22Rv1 (cell line): ENCODE results near the gene CANX.

Source experiments
- H3K27ac ChIP-seq: fragments of 450-650 bp; 2 replicates; pipeline ENCODE4 v1.5.1; 2017
- CTCF ChIP-seq: fragments of 450-650 bp; IDR thresholded peaks from 2 replicates; pipeline ENCODE4 v1.5.1; 2017; ENCODE audit warnings: mild to moderate bottlenecking
- ZFX ChIP-seq: fragments of 450-650 bp; IDR thresholded peaks from 2 replicates; pipeline ENCODE4 v1.6.1; 2017; ENCODE audit warnings: antibody characterized with exemption, borderline replicate concordance

The CANX gene

GRCh38 chr5:179699616-179700237 lies 960 bp downstream of the CANX start:
- TF ChIP-seq CTCF (no peak), ZFX (no peak)
- peak overlapping the region; percentile 95 for H3K27ac ChIP-seq

GRCh38 chr5:179700401-179700918 lies 1.7 kb downstream of the CANX start:
- H3K27ac ChIP-seq = peak overlapping the region; percentile 95

DNA sequence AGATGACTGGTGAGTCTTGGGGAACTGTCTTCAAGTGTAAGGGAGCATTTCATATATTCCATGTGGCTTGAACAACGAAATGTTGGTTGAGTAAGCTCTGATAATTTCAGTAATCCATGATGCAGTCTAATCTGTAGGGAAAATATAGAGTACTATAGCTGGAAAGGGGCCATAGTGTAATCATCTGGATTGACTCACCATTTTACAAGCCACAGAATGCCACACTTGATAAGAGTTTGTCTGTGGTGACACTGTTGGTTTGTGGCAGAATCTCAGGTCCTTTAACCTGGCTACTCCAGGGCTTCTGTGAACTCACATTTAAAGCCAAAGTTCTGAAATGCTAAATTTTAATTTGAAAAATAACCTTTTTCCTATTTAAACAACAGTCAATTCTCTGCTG lies 17.5 kb downstream of the CANX start:
- H3K27ac ChIP-seq = 0 out of 2 replicates have a peak overlapping the region, but pooled peaks have one; percentile 17
- no peak for TF ChIP-seq CTCF
- no peak for TF ChIP-seq ZFX

More at GRCh38 chr5:179700401-179700918, 1.7 kb downstream of the CANX start:
- TF ChIP-seq ZFX = no peak
- no peak for TF ChIP-seq CTCF

DNA sequence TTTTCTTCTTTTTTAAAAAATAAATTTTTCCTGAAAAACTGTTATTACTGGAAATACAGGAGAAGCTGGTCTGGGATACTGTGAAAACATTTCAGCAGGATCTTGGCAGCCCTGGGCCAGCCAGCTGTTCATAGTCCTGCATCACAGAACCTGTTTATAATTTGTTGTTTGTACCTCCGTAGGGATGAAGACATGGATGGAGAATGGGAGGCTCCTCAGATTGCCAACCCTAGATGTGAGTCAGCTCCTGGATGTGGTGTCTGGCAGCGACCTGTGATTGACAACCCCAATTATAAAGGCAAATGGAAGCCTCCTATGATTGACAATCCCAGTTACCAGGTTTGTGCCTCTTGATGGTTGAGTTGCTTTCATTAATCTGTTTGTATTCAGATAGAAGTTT lies 21.5 kb downstream of the CANX start:
- no peak for TF ChIP-seq CTCF
- no peak for TF ChIP-seq ZFX
- H3K27ac ChIP-seq = no peak overlapping the region

DNA sequence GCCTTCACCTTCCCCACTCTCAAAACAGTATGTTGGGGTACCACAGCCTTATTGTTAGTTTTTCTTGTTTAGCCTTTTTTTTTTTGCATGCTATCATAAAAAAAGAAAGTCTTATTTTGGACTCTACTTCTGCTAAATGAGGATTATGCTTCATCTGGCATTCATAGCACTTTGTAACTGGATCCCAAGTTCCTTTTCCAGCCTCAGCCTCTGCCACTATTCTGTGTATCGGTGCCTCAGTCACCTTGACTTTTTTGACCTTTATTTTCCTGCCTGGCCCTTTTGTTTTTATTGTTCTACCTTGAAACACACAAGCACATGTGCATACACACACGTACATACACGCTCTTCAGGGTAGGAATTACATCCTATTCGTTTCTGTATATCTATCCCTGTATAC lies 25.4 kb downstream of the CANX start:
- no peak overlapping the region for H3K27ac ChIP-seq
- TF ChIP-seq ZFX = no peak
- TF ChIP-seq CTCF = no peak

GRCh38 chr5:179727106-179727505 lies 28.3 kb downstream of the CANX start:
- TF ChIP-seq ZFX = no peak
- no peak for TF ChIP-seq CTCF
- H3K27ac ChIP-seq = 0 out of 2 replicates have a peak overlapping the region, but pooled peaks have one; percentile 8

DNA sequence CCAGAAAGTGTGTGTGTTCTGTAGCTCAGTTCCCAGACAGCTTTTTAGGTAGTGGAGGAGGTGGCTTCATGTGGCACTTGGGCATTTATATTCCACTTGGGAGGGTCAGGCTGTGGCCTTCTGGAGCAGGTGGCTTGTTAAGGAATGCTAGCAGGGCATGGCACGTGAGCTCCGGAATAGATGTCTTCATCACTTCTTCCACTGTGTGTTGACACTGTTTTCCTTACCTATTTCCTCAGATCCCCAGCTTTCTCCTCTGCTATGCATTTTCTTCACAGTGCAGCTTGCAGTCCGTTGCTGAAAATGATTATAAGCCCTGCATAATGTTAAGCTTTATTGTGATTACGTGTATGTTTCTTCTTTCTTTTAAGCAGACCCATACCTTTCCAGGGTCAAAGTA lies 30.5 kb downstream of the CANX start:
- H3K27ac ChIP-seq = peak overlapping the region; percentile 84; the same call in 1 of the 2 replicates
- TF ChIP-seq CTCF = no peak
- no peak for TF ChIP-seq ZFX
